GM19372 (cell line): ENCODE measurements around the gene MEPCE.
"Not testable (repeated sequence)": the region's sequence is repeated elsewhere in the genome, so short reads cannot be mapped to it uniquely, and the experiment has no call there.

Source experiments
- ATAC-seq: cut with Tn5 transposase; IDR thresholded peaks from one replicate; pipeline ENCODE4 v1.9.1; 2021; ENCODE audit warnings: mild to moderate bottlenecking, low read depth, moderate library complexity; ENCODE audit not compliant: unreplicated experiment

MEPCE gene

GRCh38 chr7:100429637-100430492 lies at the start of gene MEPCE:
MEPCE (plus strand) TSS chr7:100429831; CDS start chr7:100430019, 188 bp downstream.
- peak; percentile 40 for ATAC-seq

GRCh38 chr7:100380196-100380595 lies 49.4 kb upstream of the MEPCE start:
- ATAC-seq: no peak

GRCh38 chr7:100381531-100382233 lies 47.9 kb upstream of the MEPCE start:
- ATAC-seq: not testable (repeated sequence)

- ATAC-seq: not testable (repeated sequence)
Measured at GRCh38 chr7:100382234-100382853, 47.3 kb upstream of the MEPCE start.

GRCh38 chr7:100384628-100385294 lies 44.9 kb upstream of the MEPCE start:
- no peak for ATAC-seq

- ATAC-seq: no peak
Measured at GRCh38 chr7:100386940-100387339, 42.7 kb upstream of the MEPCE start.

- ATAC-seq: no peak
Measured at GRCh38 chr7:100387695-100388094, 41.9 kb upstream of the MEPCE start.

- no peak for ATAC-seq
Measured at GRCh38 chr7:100389437-100390088, 40.1 kb upstream of the MEPCE start.

- no peak for ATAC-seq
Measured at GRCh38 chr7:100390286-100391009, 39.2 kb upstream of the MEPCE start.

- no peak for ATAC-seq
Measured at GRCh38 chr7:100393233-100393905, 36.3 kb upstream of the MEPCE start.

GRCh38 chr7:100394077-100394476 lies 35.6 kb upstream of the MEPCE start:
- no peak for ATAC-seq

- ATAC-seq: peak; percentile 86
Measured at GRCh38 chr7:100396421-100396982, 33.1 kb upstream of the MEPCE start.

GRCh38 chr7:100397315-100398081 lies 32.1 kb upstream of the MEPCE start:
- no peak for ATAC-seq

- no peak for ATAC-seq
Measured at GRCh38 chr7:100398239-100398638, 31.4 kb upstream of the MEPCE start.

GRCh38 chr7:100400041-100400440 lies 29.6 kb upstream of the MEPCE start:
- ATAC-seq: no peak

GRCh38 chr7:100400656-100401055 lies 29.0 kb upstream of the MEPCE start:
- no peak for ATAC-seq

- no peak for ATAC-seq
Measured at GRCh38 chr7:100401811-100402210, 27.8 kb upstream of the MEPCE start.

GRCh38 chr7:100402241-100402640 lies 27.4 kb upstream of the MEPCE start:
- ATAC-seq: no peak
